GM21526 (cell line): ENCODE results near the gene SH3BP5.

Experiments
- ATAC-seq: cut with Tn5 transposase; IDR thresholded peaks from one replicate; pipeline ENCODE4 v1.9.1; 2021; ENCODE audit warnings: moderate library complexity; ENCODE audit not compliant: unreplicated experiment, low FRiP score

Gene SH3BP5

DNA sequence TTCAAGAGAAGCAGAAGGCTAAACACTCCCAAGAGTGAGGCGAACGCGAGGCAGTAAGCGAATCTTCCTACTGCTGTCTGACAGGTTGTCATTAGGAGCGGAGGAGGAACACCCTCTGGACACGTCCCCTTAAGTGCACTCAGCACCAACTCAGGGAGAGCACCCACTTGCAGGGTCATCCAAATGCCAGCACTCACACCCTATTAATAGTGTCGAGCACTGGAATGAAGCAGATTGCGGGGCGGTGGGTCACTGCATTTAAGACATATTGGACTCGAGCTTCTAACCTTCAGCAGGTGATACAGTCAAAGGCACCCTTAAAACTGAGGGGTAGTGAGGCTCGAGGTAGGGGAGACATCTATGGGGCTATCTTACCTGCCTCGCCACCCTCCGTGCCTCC lies 28.7 kb downstream of the SH3BP5 start:
- ATAC-seq, result no peak

DNA sequence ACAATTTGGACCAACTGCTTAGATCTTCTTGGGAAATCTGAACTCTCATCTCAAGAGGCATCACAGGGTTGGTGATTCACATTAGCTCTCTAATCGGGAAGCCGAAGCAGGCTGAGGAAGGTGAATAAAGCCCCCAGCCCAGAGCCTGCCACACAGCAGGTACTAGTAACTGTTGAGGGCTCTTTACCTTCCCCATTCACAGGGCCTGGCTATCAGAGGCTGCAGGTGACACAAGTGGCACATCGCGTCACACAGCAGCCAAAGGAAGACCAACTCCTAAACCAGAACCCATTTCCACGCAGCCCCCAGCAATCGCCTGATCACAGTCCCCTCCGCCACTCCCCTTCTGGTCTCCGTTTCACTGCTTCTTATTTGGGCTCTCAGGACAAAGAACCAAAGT lies 29.2 kb downstream of the SH3BP5 start:
- ATAC-seq, result no peak

GRCh38 chr3:15301761-15302160 lies 30.6 kb downstream of the SH3BP5 start:
- ATAC-seq, result no peak

GRCh38 chr3:15300323-15301078 lies 31.9 kb downstream of the SH3BP5 start:
- no peak for ATAC-seq

- no peak for ATAC-seq
Measured at GRCh38 chr3:15299036-15299435, 33.4 kb downstream of the SH3BP5 start.

- ATAC-seq, result no peak
Measured at GRCh38 chr3:15298504-15298903, 33.9 kb downstream of the SH3BP5 start.

DNA sequence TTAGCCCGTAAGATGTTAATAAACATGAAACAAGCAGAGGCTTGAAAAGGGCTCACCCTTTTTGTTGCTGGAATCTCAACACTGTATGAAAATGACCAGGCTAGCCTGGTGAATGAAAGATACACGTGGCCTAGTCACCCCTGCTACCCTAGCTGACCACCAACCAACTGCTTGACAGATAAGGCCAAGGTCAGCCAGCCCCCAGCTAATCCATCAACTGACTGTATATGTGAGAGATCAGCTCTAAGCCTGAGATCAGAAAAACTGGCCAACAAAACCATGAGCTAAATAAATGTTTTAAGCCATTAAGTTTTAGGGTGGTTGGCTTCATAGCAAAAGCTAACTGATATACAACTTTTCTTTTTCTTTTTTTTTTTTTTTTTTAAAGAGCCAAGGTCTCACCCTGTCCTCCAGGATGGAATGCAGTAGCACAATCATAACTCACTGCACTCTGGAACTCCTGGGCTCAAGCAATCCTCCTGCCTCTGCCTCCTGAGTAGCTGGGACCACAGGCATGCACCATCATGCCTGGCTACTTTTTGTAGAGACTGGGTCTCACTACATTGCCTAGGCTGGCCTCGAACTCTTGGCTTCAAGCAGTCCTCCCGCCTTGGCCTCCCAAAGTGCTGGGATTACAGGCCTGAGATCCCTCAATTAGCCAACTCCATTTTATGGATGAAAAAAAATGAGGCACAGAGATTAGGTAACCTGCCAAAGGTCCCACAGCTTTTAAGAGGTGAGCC lies 34.6 kb downstream of the SH3BP5 start:
- ATAC-seq, result no peak

DNA sequence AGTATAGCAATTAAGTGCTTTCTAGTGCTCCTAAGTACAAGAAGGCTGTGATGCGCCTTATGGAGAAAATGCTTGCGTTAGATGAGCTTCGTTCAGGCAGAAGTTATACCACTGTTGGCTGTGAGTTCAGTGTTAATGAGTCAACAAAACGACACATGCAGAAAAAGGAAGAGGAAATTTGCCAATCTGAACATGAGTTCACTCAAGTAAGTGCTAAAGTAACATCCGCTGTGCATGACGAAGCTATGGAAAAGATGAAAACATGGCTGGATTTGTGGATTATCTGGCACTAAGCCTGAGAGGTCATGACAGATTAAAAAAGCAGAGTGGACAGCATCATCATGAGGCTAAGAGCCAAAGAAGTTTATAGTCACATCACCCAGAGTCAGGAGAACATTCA lies 36.9 kb downstream of the SH3BP5 start:
- ATAC-seq, result no peak

GRCh38 chr3:15294929-15295328 lies 37.5 kb downstream of the SH3BP5 start:
- ATAC-seq, result no peak

DNA sequence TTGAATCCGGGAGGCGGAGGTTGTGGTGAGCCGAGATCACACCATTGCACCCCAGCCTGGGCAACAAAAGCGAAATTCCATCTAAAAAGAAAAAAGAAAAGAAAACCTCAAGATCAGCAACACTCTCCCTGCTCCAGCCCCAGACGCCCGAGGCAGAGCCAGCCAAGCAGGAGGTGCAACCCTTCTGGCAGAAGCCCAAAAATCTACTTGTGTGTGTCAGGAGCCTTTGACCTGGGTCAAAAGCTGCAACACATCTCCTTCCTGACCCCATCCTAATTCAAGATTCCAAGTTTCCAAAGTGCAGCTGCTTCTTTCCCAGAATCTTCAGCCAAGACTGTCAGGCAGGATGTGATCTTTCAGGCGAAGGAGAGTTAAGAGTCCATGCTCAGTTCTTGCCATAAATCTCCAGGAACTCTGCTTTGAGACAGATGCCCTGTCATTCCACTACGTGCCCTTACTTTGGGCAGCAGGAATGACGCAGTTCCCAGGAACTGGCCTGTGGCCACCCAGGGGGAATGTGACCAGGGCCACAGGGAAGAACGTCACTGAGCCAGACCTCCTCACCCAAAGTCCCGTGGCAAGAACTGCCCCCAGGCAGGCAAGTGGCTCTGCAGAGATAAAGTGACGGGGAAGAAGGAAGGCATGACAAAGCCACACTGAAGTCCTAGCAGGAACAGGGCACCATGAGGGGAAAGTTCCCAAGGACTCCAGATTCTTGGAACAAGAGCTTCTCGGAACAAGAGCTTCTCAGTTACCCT lies 39.4 kb downstream of the SH3BP5 start:
- ATAC-seq, result no peak

DNA sequence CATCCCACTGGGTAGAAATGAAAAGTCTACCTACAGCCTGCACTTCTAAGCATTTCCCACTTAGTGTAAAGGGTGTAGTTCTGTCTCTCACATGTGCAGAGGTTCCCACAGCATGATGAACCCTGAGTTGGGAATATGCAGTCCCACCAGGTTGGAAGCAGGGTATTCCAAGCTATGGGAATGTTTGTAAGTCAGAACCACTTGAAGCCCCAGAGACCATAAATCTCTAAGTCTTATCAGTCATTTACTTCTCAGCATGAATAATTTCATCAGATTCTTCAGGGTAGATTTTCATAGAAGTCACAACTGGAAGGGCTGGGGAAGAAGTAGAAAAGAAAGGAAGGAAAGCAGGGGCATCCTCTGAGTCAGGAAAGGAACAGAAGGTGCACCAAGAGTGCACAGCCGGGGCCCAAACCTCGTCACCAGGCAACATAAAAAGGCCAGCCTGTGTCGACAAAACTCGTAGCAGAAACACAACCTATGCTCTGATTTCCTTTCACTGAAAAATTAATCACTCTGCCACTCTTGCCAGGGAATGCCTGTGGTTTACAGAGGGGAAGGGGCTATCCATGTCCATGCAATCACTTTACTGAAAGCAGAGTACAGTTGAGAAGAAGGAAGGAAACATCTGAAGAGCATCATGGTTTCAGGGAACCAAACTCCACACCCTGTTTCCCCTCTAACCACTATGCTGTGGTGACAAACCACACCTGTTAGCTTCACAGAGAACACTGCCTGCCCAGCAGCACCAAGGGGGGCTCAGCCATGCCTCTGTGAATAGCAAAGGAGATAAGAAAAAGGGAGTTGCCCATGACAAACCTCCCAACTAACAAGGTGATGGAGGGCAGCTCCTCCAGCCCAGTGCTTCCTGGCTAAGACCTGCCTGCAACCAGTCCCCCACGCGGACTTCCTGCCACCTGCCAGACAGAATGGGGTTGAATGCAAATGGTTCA lies 40.5 kb downstream of the SH3BP5 start:
- peak; percentile 84 for ATAC-seq

- no peak for ATAC-seq
Measured at GRCh38 chr3:15290736-15291135, 41.6 kb downstream of the SH3BP5 start.

DNA sequence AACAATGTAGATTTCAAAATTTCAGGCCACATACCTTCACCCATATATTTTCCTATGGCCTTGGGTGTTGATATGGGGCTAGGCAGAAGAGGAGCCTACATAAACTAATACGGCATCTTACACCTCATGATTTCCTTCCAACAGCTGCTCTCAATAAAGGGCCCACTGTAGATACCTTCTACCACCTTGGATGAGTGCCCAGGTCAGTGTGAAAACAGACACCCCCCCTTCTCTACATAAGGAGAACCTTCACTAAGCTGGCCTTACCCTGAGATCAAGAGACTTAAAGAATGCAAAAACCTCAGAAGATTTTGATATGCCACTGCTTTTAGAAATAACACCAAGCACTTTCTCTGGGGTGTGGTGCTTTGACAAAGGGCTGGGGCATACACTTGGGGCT lies 42.7 kb downstream of the SH3BP5 start:
- no peak for ATAC-seq

DNA sequence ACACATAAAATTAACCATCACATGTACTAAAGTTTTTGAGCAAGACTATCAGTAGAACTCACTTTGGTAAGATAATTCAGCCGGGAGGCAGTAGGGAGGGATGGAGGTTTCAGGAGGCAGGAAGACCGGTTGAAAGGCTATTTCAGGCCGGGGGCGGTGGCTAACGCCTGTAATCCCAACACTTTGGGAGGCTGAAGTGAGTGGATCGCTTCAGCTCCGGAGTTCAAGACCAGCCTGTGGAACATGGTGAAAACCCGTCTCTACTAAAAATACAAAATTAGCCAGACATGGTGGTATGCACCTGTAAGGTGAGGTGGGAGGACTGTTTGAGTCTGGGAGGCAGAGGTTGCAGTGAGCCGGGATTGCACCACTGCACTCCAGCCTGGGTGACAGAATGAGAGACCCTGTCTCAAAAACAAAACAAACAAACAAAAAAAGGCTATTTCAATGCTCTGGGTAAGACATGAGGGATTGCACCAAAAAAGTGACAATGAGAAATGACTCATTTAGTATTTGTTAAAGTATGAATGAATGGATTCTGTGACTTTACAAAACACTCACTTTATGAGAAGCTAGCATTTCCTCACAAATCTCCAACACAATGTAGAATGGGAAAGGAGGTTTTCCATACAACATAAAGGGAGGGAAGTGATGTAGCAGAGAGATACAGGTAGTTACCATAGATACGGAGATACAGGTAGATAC lies 43.9 kb downstream of the SH3BP5 start:
- ATAC-seq, result no peak

DNA sequence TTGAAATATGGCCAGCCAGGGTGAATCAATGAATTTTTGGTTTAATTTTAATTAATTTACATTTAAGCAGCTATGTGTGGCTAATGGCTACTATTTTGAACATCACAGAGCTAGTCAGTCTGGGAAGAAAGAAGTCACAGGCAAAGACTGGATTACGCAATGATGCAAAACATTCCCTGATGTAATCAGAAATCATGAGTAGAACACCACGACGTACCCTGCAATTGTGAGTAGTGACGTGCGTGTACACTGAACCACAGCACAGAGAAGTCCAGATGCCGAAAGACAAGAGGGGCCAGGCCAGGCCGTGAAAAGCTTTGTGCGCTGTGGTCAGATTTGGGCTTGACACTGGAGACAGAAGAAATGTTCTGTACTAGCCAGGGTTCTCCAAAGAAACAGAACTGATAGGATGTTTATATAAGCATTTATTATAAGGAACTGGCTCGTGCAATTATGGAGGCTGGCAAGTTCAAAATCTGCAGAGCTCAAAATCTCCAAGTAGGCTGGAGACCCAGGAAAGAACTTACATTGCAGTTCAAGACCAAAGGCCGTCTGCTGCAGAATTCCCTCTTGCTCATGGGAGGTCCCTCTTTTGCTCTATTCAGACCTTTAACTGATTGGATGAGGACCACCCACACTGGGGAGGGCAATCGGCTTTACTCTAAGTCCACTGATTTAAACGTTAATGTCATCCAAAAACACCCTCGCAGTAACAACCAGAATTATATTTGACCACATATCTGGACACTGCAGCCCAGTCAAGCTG lies 44.6 kb downstream of the SH3BP5 start:
- no peak for ATAC-seq

DNA sequence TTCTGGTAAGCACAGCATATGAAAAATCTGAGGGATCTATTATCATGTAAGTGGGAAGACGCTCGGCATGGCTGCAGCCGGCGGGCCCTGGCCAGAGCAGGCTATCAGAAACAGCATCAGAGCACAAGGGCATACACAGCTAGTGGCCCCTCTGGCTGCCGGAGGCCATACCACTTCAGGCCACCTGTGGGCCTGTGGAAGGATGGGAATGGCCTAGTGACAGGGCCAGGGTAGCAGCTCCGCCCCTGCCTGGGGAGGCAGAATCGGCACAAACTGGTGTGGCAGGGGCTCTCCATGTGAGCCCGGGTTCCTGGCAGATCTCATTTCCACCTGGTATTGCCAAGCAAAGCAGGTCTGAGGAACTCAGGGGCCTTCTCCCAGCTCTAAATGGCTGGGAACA lies 46.4 kb downstream of the SH3BP5 start:
- no peak for ATAC-seq

DNA sequence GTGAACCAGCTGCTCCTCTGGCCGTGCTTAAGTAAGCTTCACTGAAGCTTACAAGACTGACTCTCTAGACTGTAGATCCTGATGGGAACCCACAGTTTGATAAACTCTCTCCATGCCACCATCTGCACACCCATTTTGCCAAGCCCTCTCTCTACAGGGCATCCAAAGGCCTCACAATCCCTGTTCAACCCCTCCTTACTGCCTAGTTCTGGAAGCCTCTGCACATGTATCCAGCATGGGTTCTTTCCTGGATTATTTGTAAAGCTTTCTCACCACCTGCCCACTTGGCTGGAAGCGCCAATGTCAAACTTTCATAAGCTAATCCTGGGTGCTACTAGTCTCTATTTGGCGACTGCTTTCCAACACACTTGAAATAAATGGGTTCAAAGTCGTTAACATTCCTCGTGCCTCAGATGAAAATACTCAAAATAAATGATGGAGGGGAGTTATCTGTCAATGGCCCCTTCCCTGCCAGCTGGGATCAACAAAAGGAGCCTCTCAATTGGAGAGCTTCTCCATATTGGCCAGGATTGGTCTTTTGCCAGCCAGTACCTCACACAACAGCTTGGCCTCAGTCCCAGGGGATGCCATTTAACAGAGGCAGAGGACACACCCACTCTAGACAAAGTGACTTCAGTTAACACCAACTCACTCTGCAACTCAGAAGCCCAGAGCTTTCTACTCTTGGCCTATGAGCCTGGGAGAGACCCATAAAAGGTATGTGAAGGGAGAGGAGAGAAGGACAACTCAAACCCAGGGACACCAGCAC lies 48.1 kb downstream of the SH3BP5 start:
- no peak for ATAC-seq

GRCh38 chr3:15283702-15284101 lies 48.7 kb downstream of the SH3BP5 start:
- no peak for ATAC-seq
